GM12878 (cell line): Measurements from ENCODE around the gene DSG2. TPM values are rescaled to one million over a fixed set of nuclear protein-coding genes. Genes with fewer than 3 reads are reported as not detected.

Experiments used
- ATAC-seq: fragments of 200-7000 bp; cut with Tn5 transposase; 3 replicates; pipeline ENCODE4 v1.9.1; 2020; ENCODE audit warnings: mild to moderate bottlenecking, moderate library complexity
- BruUV-seq: library from RNA; stranded (reverse); fragments of 400-500 nt; replicated peaks from 2 replicates; lab custom pipeline; 2021; lab: Mats Ljungman, UMichigan
- CTCF ChIA-PET: fragments of 300-600 bp; sonication (Branson Sonifier 250); formaldehyde crosslinking; extraction: SDS; loops from one replicate; lab custom pipeline; 2021; ENCODE audit warnings: inconsistent platforms; lab: Yijun Ruan, JAX
- POLR2A ChIA-PET: fragments of 350-600 bp; formaldehyde crosslinking; extraction: SDS; loops from one replicate; lab custom pipeline; 2021; ENCODE audit warnings: inconsistent platforms; lab: Charles Lee
- RAD21 ChIA-PET: fragments of 300-600 bp; sonication (Branson Sonifier 250); formaldehyde crosslinking; loops from one replicate; lab custom pipeline; 2023; ENCODE audit warnings: antibody characterized with exemption; ENCODE audit not compliant: unreplicated experiment; lab: Charles Lee
- SMC1A ChIA-PET: fragments of 300-600 bp; sonication (Branson Sonifier 250); formaldehyde crosslinking; loops from one replicate; lab custom pipeline; 2023; ENCODE audit not compliant: unreplicated experiment, uncharacterized antibody; lab: Charles Lee
- DNase-seq: peaks from one replicate; pipeline ENCODE4 v3.0.0-alpha.2; 2011; ENCODE audit warnings: low read depth, low spot score
- FAIRE-seq: peaks from 3 replicates; lab custom pipeline; 2011; peaks lifted over from hg19 to GRCh38; lab: Jason Lieb, UNC
- H2AFZ ChIP-seq: 2 replicates; pipeline ENCODE4 v1.6.0; 2011; ENCODE audit warnings: low read depth, low read length, control low read depth; ENCODE audit not compliant: control insufficient read depth
- H3K27ac ChIP-seq: 2 replicates; pipeline ENCODE4 v1.5.1; 2011; ENCODE audit warnings: control low read depth; ENCODE audit not compliant: control insufficient read depth, insufficient read depth
- H3K27me3 ChIP-seq, 2 experiments: replicated peaks in 1 of 2; 2 replicates each; pipeline versions ENCODE4 v1.6.0 to v1.6.1; 2011; ENCODE audit warnings: low read length in 1 of 2; ENCODE audit not compliant: control insufficient read depth in 2 of 2, insufficient read depth in 2 of 2
- H3K36me3 ChIP-seq, 2 experiments: 2 replicates each; pipeline ENCODE4 v1.5.1; 2011; ENCODE audit warnings: low read length in 1 of 2; ENCODE audit not compliant: control insufficient read depth in 2 of 2, insufficient read depth in 2 of 2
- H3K4me1 ChIP-seq: 2 replicates; pipeline ENCODE4 v1.6.1; 2011; ENCODE audit warnings: mild to moderate bottlenecking, low read length, moderate library complexity, mixed read lengths; ENCODE audit not compliant: control insufficient read depth, insufficient read depth
- H3K4me2 ChIP-seq: 2 replicates; pipeline ENCODE4 v1.6.0; 2011; ENCODE audit warnings: control low read depth; ENCODE audit not compliant: control insufficient read depth, insufficient read depth
- H3K4me3 ChIP-seq: fragments of 200-600 bp; sonication (generic); 2 replicates; pipeline ENCODE4 v1.5.1; 2016
- H3K79me2 ChIP-seq: 2 replicates; pipeline ENCODE4 v1.6.0; 2011; ENCODE audit warnings: low read length; ENCODE audit not compliant: control insufficient read depth, insufficient read depth
- H3K9ac ChIP-seq: 2 replicates; pipeline ENCODE4 v1.8.0; 2011; ENCODE audit warnings: low read length, control low read depth, mixed read lengths; ENCODE audit not compliant: control insufficient read depth, insufficient read depth
- H3K9me3 ChIP-seq: replicated peaks from 3 replicates; pipeline ENCODE4 v1.5.1; 2011; ENCODE audit warnings: mild to moderate bottlenecking, low read length; ENCODE audit not compliant: control insufficient read depth, insufficient read depth
- H4K20me1 ChIP-seq: 2 replicates; pipeline ENCODE4 v1.6.0; 2011; ENCODE audit not compliant: control insufficient read depth, insufficient read depth
- EGR1 ChIP-seq, 2 experiments: IDR thresholded peaks; 1 replicate in 1 of 2; 2 replicates in 1 of 2; pipeline ENCODE4 v1.6.1; 2011 to 2012; ENCODE audit warnings: low read depth in 2 of 2, low read length in 2 of 2, borderline replicate concordance in 1 of 2, mild to moderate bottlenecking in 1 of 2, moderate library complexity in 1 of 2
- KAT2A ChIP-seq: conservative IDR thresholded peaks from 2 replicates; pipeline ENCODE4 v1.6.1; 2011; ENCODE audit warnings: low read depth, low read length; ENCODE audit not compliant: control insufficient read depth
- LARP7 ChIP-seq: fragments of 450-650 bp; IDR thresholded peaks from 2 replicates; pipeline ENCODE4 v1.6.1; 2017; ENCODE audit warnings: mild to moderate bottlenecking
- MTA3 ChIP-seq: IDR thresholded peaks from 2 replicates; pipeline ENCODE4 v1.6.1; 2012; ENCODE audit warnings: low read length, inconsistent platforms, borderline replicate concordance
- MXI1 ChIP-seq: fragments of 150-350 bp; IDR thresholded peaks from 2 replicates; pipeline ENCODE4 v1.6.1; 2011; ENCODE audit warnings: low read depth, mild to moderate bottlenecking, inconsistent platforms, low read length, improper control_type of control experiment
- MYC ChIP-seq: IDR thresholded peaks from 2 replicates; pipeline ENCODE4 v1.6.1; 2011; ENCODE audit warnings: mild to moderate bottlenecking, low read length, moderate library complexity, inconsistent platforms; ENCODE audit not compliant: insufficient read depth, insufficient replicate concordance, insufficient read length, severe bottlenecking
- NBN ChIP-seq: fragments of 450-650 bp; IDR thresholded peaks from 2 replicates; pipeline ENCODE4 v1.6.1; 2016
- NFYA ChIP-seq: IDR thresholded peaks from 2 replicates; pipeline ENCODE4 v1.6.1; 2011; ENCODE audit warnings: low read depth, mild to moderate bottlenecking, low read length, improper control_type of control experiment, borderline replicate concordance
- POLR2A ChIP-seq: IDR thresholded peaks from 2 replicates; pipeline ENCODE4 v1.6.1; 2011; ENCODE audit warnings: low read depth, mild to moderate bottlenecking, low read length
- RB1 ChIP-seq: fragments of 450-650 bp; formaldehyde crosslinking; IDR thresholded peaks from 2 replicates; pipeline ENCODE4 v1.6.1; 2017; ENCODE audit warnings: mild to moderate bottlenecking, borderline replicate concordance
- SKIL ChIP-seq: fragments of 450-650 bp; IDR thresholded peaks from 2 replicates; pipeline ENCODE4 v1.6.1; 2017; ENCODE audit warnings: mild to moderate bottlenecking, low read depth, inconsistent platforms; ENCODE audit not compliant: poor library complexity, severe bottlenecking
- STAT3 ChIP-seq: IDR thresholded peaks from 2 replicates; pipeline ENCODE4 v1.6.1; 2011; ENCODE audit warnings: low read depth, low read length, improper control_type of control experiment
- TBL1XR1 ChIP-seq: IDR thresholded peaks from 2 replicates; pipeline ENCODE4 v1.6.1; 2012; ENCODE audit warnings: low read depth, low read length, improper control_type of control experiment
- YY1 ChIP-seq: IDR thresholded peaks from 2 replicates; pipeline ENCODE4 v1.6.1; 2011; ENCODE audit warnings: low read depth, mild to moderate bottlenecking, low read length
- ZNF24 ChIP-seq: fragments of 450-650 bp; IDR thresholded peaks from 2 replicates; pipeline ENCODE4 v1.6.1; 2017; ENCODE audit warnings: antibody characterized with exemption, mild to moderate bottlenecking
- ZZZ3 ChIP-seq: IDR thresholded peaks from 2 replicates; pipeline ENCODE4 v1.6.1; 2011; ENCODE audit warnings: low read depth; ENCODE audit not compliant: control insufficient read depth, insufficient read length
- WGBS: methylation state at CpG from one replicate; pipeline ENCODE4 v1.1.6; 2016; ENCODE audit warnings: low lambda C conversion rate; ENCODE audit not compliant: insufficient replicate concordance, insufficient coverage; ENCODE audit errors: missing lambda C conversion rate; 5-methylcytosine and 5-hydroxymethylcytosine counted together
- in situ Hi-C: fragments of 300-500 bp; cut with MboI; formaldehyde crosslinking; loops from 9 replicates; pipeline ENCODE4 v1.14.3; 2018; ENCODE audit warnings: mixed read lengths
- intact Hi-C: fragments of 100-400 bp; cut with micrococcal nuclease; formaldehyde crosslinking; loops from one replicate; pipeline ENCODE4 v1.14.2; 2022; ENCODE audit not compliant: unreplicated experiment
- polyA plus RNA-seq, 11 experiments: library from polyadenylated mRNA; depleted of rRNA in 4 of 11; unstranded in 6 of 11; stranded (reverse) in 5 of 11; fragments of >200 nt; fragmentation: Nextera tagmentation in 4 of 11; fragmentation: Illumina TruSeq in 1 of 11; extraction: Ambion mirVana in 4 of 11; extraction: Trizol in 1 of 11; gene quantifications; 1 replicate in 1 of 11; 2 replicates in 10 of 11; pipeline versions ENCODE4 v1.2.1 to v1.2.3, GENCODE V29; 2011 to 2016; ENCODE audit warnings: inconsistent platforms in 2 of 11, missing spikeins in 2 of 11, low read depth in 1 of 11
- total RNA-seq, 4 experiments: library from RNA; depleted of rRNA in 3 of 4; stranded (reverse); fragments of >200 nt in 3 of 4; fragmentation: Illumina TruSeq in 1 of 4; extraction: Trizol in 1 of 4; gene quantifications; 2 replicates each; pipeline versions ENCODE4 v1.2.1 to v1.2.3, GENCODE V29; 2013 to 2021
- TF ChIP-seq, protein P1 (sequence below): IDR thresholded peaks from 2 replicates; pipeline ENCODE4 v1.6.1; 2011; ENCODE audit warnings: borderline replicate concordance, low read depth, mild to moderate bottlenecking, moderate library complexity, mixed read lengths, low read length; ENCODE audit not compliant: insufficient read depth; ENCODE audit errors: extremely low read length

The DSG2 gene
- total and polyA plus RNA-seq, 10 of the 15 experiments (the other 5 are each of a cell fraction or from before 2014, with no cell fraction given): 11.7 to 46.2 (median 28.0) TPM

GRCh38 chr18:31590570-31590969, 92.6 kb downstream of the DSG2 start:
- Histone ChIP-seq H3K79me2 (no peaks in the 10 kb centered on the region), H3K4me1 (no peaks in the 10 kb centered on the region), H3K36me3 (no peaks in the 10 kb centered on the region)
- RAD21 ChIA-PET: interaction anchor here (0.7 kb wide), 1 partner anchor 1013 kb away, joined by 4 read pairs; no protein-coding TSS in a partner anchor
- CTCF ChIA-PET: no interaction called here
- in situ Hi-C loops: no loop called here
- no peak for TF ChIP-seq STAT3
- no peak for TF ChIP-seq NFYA
- no peak for TF ChIP-seq RB1
- no peak for TF ChIP-seq SKIL
- no peak for TF ChIP-seq LARP7
- TF ChIP-seq YY1: no peak
- TF ChIP-seq, protein P1, sequence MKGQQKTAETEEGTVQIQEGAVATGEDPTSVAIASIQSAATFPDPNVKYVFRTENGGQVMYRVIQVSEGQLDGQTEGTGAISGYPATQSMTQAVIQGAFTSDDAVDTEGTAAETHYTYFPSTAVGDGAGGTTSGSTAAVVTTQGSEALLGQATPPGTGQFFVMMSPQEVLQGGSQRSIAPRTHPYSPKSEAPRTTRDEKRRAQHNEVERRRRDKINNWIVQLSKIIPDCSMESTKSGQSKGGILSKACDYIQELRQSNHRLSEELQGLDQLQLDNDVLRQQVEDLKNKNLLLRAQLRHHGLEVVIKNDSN: no peak
- no peak for TF ChIP-seq NBN
- TF ChIP-seq EGR1 (IDR thresholded peaks at IDR 0.05; ENCODE audit: borderline replicate concordance in 1 of 2, low read depth in 2 of 2, low read length in 2 of 2): no peak
- no peak for TF ChIP-seq MYC
- TF ChIP-seq TBL1XR1: no peak
- TF ChIP-seq KAT2A: no peak
- TF ChIP-seq MXI1: no peak
- TF ChIP-seq MTA3: no peak
- no peak for TF ChIP-seq ZNF24
- TF ChIP-seq ZZZ3: no peak
- no peak for TF ChIP-seq POLR2A
- TF ChIP-seq, all 136 proteins: peak for 0
- Histone ChIP-seq H3K27ac (no peak overlapping the region), H3K9ac (no peak overlapping the region), H3K9me3 (no peaks in the 10 kb centered on the region), H2AFZ (no peak overlapping the region), H3K4me3 (no peak overlapping the region), H3K27me3 (no peaks in the 10 kb centered on the region), H3K4me2 (no peak overlapping the region), H4K20me1 (no peaks in the 10 kb centered on the region)
- no TSS peak for BruUV-seq
- POLR2A ChIA-PET: no interaction called here
- ATAC-seq: no peak
- WGBS: 77% methylated on average over 8 of the region's 8 CpGs
- FAIRE-seq: no peak
- no peak for DNase-seq
- intact Hi-C loops: no loop called here
- SMC1A ChIA-PET: no interaction called here
